HG03045 (cell line): ENCODE data around the gene RNF225.
"Not testable (repeated sequence)": the region's sequence is repeated elsewhere in the genome, so short reads cannot be mapped to it uniquely, and the experiment has no call there.

Experiments
- ATAC-seq: cut with Tn5 transposase; IDR thresholded peaks from one replicate; pipeline ENCODE4 v1.9.1; 2021; ENCODE audit warnings: mild to moderate bottlenecking, moderate library complexity; ENCODE audit not compliant: unreplicated experiment

RNF225 gene

GRCh38 chr19:58407658-58408151, 12.2 kb downstream of the RNF225 start:
- ATAC-seq, result no peak

- ATAC-seq, result peak; percentile 95
Observed at GRCh38 chr19:58408152-58409009, 12.9 kb downstream of the RNF225 start, which contains the start of gene ZNF584. TSS of gene ZNF584 (plus strand) at chr19:58408649. CDS start at chr19:58409148, 499 bp downstream.

GRCh38 chr19:58409010-58409790, 13.7 kb downstream of the RNF225 start:
- peak; percentile 4 for ATAC-seq

GRCh38 chr19:58416604-58417003, 21.1 kb downstream of the RNF225 start:
- ATAC-seq, result no peak

GRCh38 chr19:58417071-58417470, 21.6 kb downstream of the RNF225 start:
- no peak for ATAC-seq

GRCh38 chr19:58428617-58429016, 33.2 kb downstream of the RNF225 start:
- ATAC-seq, result no peak

- no peak for ATAC-seq
Observed at GRCh38 chr19:58429745-58430144, 34.3 kb downstream of the RNF225 start.

- ATAC-seq, result no peak
Observed at GRCh38 chr19:58434217-58434616, 38.8 kb downstream of the RNF225 start.

- peak; percentile 94 for ATAC-seq
Observed at GRCh38 chr19:58439576-58440554, 44.4 kb downstream of the RNF225 start, which contains the start of gene ZNF132. TSS of gene ZNF132 (minus strand) at chr19:58440153. CDS start at chr19:58439821, 332 bp downstream.

GRCh38 chr19:58440556-58440955, 45.1 kb downstream of the RNF225 start:
- ATAC-seq, result no peak

- ATAC-seq, result not testable (repeated sequence)
Observed at GRCh38 chr19:58442986-58443385, 47.5 kb downstream of the RNF225 start.
